NCI-H2081 (cell line): ENCODE measurements around the gene RPL22.
"Not testable (repeated sequence)": the region's sequence is repeated elsewhere in the genome, so short reads cannot be mapped to it uniquely, and the experiment has no call there.

Experiments
- DNase-seq, 2 experiments: peaks; one replicate each; lab custom pipeline; 2025; lab: John Stamatoyannopoulos, UW

Gene RPL22

GRCh38 chr1:6233376-6233775 lies 34.0 kb upstream of the RPL22 start:
- DNase-seq, result no peak

DNA sequence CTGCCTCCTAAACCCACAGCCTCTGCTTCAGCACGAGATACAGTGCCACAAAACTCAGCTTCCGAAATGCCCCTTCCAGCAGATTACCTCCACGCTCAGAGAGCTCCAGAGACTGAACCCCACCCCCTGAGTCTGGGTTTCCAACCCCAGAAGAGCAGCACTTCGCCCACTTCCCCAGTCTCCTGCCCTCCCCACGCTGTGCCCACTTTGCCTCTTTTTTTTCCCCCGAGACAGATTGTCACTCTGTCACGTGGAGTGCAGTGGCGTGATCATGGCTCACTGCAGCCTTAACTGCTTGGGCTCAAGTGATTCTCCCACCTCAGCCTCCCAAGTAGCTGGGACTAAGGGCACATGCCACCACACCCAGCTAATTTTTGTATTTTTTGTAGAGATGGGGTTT lies 26.3 kb upstream of the RPL22 start:
- no peak for DNase-seq

DNA sequence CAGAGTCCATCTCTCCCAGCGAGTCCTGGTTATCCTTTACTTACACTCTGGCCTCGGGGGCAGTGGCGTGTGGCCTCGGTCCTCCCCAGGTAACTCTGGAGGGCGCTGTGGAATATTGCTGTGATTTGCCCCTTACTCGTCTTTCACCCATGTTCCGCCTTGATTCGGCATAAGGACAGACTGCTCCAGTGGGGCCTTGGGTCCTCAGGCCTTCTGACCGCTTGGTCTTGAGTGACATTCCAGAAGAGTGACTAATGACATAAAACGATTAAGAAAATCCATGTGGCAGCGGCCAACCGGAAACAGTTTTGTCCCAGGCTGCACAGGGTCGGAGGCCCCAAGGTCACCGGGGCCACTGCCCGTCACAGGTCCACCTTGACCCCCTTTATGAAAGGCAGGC lies 25.3 kb upstream of the RPL22 start:
- no peak for DNase-seq

- no peak for DNase-seq
These were observed 24.2 kb upstream of the RPL22 start for GRCh38 chr1:6223617-6224016.

DNA sequence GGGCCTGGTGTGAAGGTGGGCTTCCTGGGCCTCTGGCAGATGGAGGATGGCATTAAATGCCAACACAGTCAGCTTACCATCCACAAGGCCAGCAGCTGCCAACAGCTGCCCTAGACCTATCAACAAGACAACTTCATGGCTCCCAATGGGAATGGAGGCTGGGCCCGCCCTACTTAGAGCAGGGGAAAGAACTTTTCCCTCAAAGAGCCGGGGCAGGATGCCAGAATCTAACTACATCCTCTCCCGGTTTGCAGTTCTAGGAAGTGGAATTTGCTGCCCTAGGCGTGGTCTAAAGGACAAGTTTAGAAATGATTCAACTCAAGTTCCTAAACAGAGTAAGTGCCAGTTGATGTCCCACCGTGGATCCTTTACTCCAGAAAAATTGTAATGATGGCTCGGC lies 23.2 kb upstream of the RPL22 start:
- no peak for DNase-seq

DNA sequence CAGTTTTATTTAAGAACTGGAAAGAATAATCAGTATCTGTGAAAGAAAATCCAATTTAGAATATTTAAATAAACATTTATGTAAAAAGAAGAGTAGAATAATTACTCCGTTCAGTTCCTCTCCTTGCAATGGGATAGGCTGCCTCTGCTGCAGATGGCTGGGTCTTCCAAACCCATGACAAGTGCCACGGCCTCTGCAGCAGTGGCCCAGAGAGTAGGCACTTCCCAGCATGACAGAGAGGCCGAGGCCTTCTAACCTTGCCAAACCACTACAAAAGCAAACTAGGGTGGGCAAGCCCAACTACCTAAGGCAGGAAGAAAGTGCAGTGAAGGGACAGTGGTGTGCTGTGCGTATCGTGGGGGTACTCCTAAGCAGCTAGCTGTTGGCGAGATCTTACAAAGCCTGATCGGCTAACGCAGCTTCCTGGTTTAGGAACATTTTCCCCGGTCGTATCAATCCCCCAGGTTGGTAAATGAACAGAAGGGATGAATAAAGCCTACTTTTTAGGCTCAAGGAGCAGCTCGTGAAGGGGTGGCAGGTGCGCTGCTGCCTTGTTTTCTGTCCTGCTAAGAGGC lies 21.9 kb upstream of the RPL22 start:
- no peak for DNase-seq

- DNase-seq, result no peak
These were observed 20.8 kb upstream of the RPL22 start for GRCh38 chr1:6220236-6220635.

- DNase-seq, result not testable (repeated sequence)
These were observed 20.2 kb upstream of the RPL22 start for GRCh38 chr1:6219641-6220040.

DNA sequence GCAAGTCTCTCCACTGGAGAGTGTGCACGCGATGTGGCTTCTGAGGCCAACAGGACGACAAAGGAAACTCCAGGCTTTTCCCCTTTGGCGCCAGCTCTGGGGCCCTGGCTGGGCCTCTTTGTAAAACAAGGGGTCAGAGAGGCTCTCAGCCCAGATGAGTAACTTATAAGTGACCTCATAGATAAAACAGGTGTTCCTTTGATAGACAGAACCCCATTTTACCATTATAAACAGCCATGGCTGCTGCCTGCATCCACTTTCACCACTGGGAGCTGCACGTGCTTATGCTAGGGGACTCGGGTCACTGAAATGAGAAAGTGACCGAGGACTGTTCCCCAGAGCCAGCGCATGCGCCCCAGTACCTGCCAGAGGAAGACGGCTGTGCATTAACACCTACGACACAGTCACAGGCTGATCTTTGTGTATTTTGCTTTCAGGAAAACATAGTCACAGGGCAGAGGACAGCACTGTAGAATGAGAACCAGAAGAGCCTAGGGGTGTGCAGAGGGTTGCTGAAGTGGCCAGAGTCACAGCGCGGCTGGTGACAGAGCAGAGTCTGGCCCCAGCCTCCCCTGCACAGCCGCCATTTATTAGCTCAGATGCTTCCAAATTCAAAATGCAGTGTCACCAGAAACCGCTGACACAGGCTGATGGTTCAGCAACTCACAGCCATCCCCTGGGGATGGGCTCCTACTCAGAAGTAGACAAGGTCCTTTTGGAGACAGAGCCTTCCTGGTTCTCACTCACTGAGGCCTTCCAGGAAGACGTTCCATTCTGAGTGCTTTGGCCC lies 19.2 kb upstream of the RPL22 start:
- no peak for DNase-seq

DNA sequence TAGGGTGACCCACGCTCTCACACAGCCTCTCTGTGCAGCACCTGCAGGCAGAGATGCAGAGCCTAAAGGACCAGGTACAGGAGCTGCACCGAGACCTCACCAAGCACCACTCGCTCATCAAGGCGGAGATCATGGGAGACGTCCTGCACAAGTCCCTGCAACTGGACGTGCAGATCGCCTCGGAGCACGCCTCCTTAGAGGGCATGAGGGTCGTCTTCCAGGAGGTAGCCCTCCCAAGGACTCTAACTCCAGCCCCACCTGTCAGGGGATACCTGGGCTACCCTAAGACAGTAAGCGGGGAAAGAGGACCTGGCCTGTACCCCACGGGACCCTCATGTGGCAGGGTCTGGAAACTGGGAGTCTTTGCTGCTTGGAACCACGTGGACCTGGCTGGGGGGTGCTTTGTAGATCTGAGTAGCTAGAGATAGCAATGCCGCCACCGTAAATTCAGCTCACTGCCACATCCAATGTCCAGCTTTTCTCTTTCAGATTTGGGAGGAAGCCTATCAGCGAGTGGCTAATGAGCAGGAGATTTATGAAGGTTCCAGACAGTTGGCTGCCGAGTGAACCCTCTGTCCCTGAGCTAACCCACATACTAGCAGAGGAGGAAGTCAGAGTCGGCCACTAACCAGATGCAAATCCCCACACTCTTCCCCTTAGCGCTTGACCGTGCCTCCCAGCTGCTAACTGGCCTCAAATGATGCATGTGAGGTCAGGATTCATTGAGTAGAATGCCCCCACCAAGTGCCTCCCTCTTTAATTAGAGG lies 13.0 kb upstream of the RPL22 start:
- DNase-seq, result no peak

- DNase-seq, result no peak
These were observed 12.3 kb upstream of the RPL22 start for GRCh38 chr1:6211731-6212130.

DNA sequence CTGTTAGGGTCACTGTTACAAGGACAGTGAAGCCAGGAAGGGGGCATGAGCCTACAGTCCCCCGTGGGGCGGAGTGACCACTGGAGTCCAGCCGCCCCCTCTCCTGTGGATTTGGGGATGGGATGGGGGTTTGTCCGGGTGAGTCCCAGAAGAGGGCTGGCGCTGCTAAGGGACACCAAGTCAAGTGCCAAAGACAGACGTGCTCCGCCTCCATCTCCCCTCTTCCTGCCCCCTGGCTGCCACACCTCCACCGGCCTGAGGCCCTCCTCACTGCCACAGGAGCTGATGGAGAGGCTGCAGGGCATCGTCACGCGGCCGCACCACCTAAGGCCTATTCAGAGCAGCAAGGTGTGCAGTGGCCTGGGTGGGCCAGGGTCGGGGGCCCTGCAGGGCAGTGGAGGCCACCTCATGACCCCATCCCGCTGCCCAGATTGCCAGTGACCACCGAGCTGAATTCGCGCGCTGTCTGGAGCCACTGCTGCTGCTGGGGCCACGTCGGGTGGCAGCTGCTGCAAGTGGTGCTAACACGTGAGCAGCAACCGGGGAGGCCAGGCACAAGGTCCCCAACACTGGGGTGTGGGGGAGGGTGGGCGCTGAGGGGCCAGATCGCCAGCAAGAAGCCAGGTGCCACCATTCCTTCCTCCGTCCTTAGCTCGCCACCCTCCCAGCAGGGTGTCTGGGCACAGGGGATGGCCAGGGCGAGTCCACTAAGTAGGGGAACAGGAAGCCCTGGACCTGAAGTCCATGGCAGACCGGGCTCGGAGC lies 11.4 kb upstream of the RPL22 start:
- DNase-seq, result no peak

DNA sequence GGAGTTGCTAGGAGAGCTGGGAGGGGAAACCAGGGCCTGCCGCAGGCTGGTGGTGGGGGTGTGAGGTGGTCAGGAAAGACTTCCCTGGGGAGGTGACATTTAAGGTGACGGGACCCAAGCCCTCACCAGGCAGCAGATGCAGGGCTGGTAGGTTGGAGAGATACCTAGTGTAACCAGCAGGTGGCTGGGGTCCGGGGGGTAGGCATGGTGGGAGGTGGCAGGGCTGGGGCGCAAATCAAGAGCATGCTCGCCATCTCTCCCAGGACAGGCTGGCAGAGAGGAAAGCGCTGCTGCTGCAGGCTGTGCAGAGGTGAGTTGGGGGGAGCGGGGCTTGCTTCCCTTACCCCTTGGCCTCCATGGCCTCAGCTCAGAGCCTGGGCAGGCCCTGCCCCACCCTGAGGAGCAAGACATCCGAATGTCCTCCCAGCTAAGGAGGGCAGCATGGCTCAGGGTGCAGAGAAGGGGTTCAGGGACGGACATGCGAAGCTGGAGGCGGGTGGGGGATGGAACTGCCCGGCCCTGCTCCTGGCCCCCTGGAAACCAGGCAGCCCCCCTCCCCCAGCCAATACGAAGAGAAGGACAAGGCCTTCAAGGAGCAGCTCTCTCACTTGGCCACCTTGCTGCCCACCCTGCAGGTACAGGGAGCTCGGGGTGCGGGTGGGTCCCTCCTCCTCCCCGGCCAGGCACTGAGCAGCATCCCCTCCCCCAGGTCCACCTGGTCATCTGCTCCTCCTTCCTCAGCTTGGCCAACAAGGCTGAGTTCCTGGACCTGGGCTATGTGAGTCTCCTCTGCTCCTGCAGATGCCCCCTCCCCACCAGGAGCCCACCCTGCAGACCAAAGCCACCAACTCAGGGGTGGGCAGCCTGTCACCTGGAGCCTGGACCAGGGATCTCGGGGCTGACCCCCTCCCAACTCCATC lies 10.5 kb upstream of the RPL22 start:
- no peak for DNase-seq

GRCh38 chr1:6208723-6209660 lies 9.6 kb upstream of the RPL22 start:
- no peak for DNase-seq

DNA sequence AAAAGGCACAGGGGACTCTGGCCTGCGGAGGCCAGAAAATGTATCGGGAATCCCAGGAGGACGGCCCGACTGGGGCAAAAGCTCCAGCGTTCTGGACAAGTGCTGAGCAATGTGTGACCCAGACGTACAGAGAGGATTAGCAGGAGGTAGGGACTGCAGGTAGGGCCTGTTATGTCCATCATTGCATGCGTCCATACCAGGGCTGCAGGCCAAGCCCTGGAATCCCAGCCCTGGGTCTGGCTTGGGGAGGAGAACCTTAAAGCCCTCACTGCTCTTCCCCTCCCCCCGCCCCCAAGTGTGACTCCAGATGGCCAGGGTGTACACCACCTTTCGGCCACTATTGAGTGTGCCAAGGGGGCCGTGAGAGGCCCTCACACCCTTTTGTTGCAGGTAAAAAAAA lies 8.5 kb upstream of the RPL22 start:
- no peak for DNase-seq

DNA sequence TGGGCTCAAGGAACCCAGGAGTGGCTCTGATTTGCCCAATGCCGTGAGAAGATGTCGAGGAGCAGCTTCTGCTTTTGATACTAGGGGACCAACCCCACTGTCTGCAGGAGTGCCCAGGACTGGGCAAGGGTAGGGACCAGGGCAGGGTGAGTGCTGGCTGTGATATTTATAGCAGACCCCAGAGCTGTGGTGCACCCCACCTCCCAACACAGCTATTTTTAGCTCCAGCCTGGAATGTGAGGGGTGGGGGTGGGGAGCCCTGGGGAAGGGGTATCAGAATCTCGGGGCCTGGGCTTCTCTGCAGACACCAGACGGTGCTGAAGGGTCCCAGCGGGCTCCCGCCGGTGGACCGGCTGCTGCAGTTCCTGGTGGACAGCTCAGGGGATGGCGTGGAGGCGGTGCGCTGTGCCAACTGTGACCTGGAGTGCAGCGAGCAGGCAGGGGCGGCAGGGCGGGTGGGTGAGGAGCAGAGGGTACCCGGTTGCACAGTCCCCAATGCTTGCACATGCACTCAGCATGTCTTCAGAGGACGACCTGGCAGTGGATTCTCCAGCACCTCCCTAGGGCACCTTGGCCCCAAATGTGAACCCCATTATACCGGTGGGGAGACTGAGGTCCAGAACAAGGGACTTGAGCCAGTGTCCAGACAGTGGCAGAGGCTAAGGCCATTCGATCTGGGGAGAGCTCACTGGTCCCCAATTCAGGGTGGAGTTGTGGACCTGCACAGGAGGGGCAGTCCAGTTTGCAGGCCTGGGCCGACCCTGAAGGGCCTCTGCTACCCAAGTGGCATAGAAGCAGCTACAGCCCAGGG lies 7.9 kb upstream of the RPL22 start:
- DNase-seq, result no peak

DNA sequence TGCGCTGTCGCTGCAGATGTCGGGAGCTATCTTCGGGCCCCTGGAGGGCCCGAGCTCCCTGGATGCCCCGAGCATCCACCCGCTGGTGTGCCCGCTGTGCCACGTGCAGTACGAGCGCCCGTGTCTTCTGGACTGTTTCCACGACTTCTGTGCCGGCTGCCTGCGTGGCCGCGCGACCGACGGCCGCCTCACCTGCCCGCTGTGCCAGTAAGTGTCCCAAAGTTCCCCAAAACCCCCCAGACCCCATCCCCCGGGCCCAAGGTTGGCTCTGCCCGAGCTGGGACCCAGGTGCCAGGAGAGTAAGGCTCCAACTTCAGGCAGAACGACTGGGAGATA lies 7.1 kb upstream of the RPL22 start:
- no peak for DNase-seq

GRCh38 chr1:6205849-6206519 lies 6.6 kb upstream of the RPL22 start, which contains the start of gene RNF207:
TSS of gene RNF207 (plus strand) at chr1:6206119. CDS start at chr1:6206536, 417 bp downstream.
- no peak for DNase-seq

GRCh38 chr1:6202256-6202655 lies 2.9 kb upstream of the RPL22 start:
- DNase-seq, result no peak
